NCI-H2171 (cell line): ENCODE results near the gene ADARB1.

Source experiments
- DNase-seq: peaks from one replicate; lab custom pipeline; 2025; lab: John Stamatoyannopoulos, UW

Gene ADARB1

GRCh38 chr21:45075596-45076244, 1.3 kb downstream of the ADARB1 start:
- no peak for DNase-seq

GRCh38 chr21:45076245-45076711, 1.9 kb downstream of the ADARB1 start:
- no peak for DNase-seq

DNA sequence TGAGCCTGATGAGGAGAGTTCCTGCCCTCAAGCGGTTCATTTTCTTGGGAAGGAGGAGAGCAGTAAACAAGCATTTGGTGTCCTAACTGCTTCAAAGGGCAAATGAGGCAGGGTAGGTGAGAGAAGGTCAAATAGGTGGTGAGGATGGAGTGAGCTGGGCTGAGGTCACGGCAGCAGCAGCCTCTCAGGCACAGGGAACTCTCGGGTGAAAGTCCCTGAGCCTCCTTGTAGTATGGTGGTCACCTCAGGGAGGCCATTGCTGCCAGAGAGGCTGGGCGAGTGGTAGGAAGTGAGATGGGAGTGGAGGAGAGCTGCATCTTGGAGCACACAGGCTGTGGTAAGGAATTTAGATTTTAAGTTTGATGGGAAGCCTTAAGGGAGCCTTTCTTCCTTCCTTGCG, 4.0 kb downstream of the ADARB1 start:
- DNase-seq = no peak

- DNase-seq = no peak
Measured at GRCh38 chr21:45078877-45079281, 4.5 kb downstream of the ADARB1 start.

DNA sequence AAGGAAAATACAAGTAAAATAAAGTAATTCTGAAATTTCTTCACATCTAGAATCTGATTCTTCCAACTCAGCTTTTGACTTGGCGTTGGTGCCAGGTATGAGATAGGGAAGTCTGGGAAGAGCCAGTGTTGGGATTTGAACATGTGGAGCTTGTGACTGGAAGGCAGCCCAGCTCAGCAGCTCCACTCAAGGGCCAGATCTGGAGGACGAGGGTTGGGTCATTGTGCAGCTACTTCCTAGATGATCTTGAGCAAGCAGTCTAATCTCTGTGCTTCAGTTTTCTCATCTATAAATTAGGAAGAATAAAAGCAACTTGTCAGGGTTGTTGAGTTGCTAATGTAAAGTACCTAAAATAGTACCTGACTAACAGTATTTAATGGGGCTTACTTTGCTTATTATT, 5.0 kb downstream of the ADARB1 start:
- DNase-seq = no peak

DNA sequence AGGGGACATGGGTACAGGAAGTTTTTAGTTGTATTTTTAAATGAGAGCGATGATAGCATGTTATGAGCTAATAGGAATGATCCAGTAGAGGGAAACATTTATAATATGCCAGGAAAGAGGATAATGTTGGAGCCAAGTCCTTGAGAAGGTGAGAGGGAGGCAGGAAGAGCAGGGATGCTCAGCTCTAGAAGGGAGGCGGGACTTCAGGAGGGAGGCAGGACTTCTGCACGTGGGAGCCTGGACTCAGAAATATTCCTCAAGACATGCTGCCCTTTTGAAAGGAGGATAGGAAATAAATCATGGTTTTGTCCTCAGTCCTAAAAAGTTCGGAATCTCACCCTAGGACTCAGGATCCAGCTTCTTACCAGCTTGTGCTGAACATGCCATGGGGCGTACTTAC, 5.9 kb downstream of the ADARB1 start:
- no peak for DNase-seq

DNA sequence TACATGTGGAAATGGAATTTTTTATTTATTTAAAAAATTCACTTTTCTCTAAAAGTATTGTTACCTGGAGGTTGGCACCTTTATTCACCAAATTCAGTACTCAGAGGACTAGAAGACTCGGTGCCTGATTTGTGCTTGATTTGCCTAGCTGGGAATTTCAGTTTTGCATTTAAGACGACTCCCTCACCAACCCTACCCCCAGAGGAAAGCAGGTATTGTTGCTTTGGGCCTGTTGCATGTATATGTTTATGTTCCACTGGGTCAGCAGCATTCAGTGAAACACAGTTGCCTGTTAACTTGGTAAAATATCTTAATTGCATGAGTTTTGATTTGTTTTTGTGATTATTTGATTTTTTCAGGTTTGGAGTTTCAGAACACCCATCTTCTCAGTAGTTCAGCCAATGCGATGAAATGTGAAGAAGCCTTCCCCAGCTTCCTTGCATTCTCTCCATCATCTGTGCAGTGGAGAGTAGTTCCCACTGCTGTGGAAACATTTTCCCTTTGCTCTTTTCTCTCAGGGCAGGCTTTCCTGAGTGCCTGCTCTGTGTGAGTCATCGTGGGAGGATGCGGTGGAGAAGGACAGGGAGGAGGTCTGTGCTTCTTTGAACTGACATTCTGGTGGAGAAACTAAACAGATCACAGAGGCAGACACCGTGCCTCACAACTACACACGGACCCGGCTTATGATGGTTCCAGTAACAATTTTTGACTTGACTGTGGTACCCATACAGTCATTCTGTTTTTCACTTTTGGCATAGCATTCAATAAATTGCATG, 6.4 kb downstream of the ADARB1 start:
- DNase-seq = no peak

GRCh38 chr21:45081636-45082035, 7.3 kb downstream of the ADARB1 start:
- no peak for DNase-seq

GRCh38 chr21:45082736-45083135, 8.4 kb downstream of the ADARB1 start:
- no peak for DNase-seq

DNA sequence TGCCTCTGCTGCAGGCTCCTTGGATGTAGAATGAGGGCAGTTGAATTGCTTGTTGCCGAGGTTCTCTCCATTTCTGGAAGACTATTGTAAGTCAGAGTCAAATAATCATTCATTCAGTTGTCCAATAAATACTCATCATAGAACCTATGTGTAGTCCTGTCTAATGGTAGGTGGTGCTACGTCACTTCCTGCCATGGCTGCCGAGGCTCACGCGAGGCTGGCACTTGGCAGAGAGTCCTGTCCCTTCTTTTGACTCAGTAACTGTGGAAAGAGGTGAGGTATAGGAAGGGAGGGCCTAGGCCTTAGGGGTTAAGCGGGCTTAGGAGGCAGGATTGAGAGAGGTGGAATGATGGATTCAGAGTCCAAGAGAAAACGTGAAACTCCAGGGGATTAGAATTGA, 9.7 kb downstream of the ADARB1 start:
- no peak for DNase-seq

DNA sequence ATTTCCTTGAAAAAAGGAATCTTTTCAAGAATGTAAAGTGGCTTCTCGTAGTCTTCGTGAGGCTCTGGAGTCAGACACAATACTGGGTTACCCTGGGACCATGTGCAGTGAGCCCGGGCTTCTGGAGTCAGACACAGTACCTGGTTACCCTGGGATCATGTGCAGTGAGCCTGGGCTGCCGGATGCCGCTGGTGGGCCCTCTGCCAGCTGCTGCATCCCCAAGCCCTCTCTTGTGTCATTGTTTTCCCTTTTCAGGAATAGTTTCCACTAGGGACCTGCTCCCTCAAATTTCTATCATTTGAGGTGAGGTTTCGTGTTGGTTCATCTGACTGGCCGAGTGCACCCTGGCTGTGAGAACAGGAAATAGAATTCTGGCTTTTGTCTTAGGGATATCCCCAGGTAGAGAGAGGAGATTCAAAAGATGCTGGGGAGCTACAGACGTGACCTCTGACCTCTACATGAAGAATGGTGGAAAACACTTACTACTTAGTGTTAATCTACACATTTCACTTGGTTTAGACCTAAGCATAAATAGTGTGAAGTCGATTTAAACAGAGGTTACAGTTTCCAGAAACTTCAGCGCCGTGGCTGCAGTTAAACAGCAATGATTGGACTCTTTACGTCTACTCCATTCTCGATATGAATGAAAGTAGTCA, 10.6 kb downstream of the ADARB1 start:
- DNase-seq = no peak

- DNase-seq = no peak
Measured at GRCh38 chr21:45085700-45086099, 11.3 kb downstream of the ADARB1 start.

- no peak for DNase-seq
Measured at GRCh38 chr21:45086337-45086958, 12.1 kb downstream of the ADARB1 start.

GRCh38 chr21:45087022-45087823, 12.8 kb downstream of the ADARB1 start:
- DNase-seq = no peak

DNA sequence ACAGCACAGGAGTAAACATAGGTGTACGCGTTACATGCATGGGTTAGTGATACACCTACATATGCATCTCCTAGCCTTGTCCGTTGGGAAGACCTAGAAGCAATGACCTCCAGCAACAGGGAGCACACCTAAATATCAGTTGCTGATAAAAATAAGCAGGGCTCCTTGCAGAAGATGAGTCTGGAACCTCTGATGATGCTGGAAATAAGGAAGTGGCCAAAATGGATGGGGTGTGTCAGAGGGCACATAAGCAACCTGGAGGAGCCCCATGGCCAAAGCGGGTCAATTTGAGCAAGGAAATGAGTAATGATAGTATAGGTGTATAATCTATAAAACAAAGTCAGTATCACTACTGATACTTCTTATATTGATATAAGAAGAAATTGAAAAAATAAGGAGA, 13.7 kb downstream of the ADARB1 start:
- no peak for DNase-seq

- DNase-seq = no peak
Measured at GRCh38 chr21:45088729-45089128, 14.3 kb downstream of the ADARB1 start.

- DNase-seq = no peak
Measured at GRCh38 chr21:45089964-45090363, 15.6 kb downstream of the ADARB1 start.

DNA sequence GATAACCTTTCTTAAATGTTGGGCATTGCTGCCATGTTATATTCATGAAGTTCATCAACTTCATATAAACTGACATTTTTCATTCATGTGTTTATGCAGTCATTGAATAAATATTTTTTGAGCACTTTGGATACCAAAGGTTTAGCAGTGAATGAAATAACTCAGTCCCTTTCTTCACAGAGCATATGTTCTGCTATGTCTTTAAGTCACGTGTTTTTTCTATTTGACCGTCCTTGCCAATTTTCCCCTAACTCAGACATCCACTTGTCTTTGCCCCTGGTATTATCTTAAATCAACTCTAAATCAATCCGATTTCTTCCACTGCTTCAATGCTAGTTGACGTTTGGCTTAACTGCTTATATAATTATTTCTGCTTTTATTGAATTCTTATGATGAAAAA, 16.6 kb downstream of the ADARB1 start:
- no peak for DNase-seq

DNA sequence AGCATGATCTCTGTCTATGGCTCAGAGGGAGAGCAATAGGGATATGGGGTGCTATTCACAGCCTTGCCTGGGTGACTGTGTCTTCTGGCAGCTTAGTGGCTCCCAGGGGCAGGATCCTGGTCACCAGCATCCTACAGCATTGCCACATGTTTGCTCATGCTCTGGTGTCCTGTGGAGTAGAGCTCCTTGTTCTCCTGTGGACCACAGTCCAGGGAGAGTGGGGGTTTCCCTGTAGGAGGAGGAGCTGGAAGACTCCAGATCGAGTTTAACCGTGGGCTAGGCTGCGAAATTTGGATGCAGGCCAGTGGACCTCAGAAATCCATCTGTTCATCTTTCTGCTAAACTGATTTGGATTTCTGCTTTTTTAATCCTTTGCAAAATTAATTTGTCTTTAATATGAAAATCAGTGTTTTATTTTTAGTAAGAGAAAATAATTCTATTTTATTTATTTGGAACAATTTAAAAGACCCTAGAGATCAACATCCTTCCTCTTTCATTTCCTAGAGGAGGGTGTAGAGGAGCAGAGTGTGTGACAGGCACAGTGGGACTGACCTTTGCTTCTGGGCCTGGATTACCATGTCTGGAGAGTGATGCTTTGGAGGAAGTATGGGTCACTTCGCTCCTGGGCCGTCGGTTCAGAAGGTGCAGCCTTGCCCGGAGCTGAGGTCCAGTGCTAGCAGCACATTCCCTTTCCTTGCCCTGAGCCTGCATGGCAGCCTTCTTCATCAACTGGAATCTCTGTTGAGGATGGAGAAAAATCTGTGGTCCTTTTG, 17.4 kb downstream of the ADARB1 start:
- DNase-seq = peak; percentile 52

DNA sequence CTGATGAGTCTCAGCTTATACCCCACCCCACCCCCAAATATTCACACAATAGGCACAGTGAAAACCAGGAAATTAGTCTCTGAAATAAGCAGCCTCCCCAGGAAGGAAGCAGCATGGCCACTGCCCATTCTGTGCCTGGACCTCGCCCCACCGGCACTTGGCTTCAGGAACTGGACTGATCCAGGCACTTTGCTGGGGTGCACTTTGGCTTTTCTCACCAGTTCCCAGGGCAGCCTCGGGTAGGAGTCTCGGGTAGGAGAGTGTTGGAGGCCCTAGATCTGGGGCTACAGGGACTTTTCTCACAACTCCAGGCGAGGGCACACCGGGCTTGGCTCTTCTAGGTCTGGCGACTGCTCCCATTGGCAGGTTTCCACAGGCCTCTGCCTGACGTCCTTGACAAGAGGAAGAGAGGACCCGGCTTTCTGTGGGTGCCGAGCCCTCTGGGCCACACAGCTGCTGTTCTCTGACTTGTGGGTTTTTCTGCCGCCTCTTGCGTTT, 18.7 kb downstream of the ADARB1 start:
- no peak for DNase-seq

GRCh38 chr21:45094412-45094811, 20.0 kb downstream of the ADARB1 start:
- DNase-seq = no peak
